Smooth muscle cell of the pulmonary artery (primary cell): ENCODE measurements around the gene MTOR. TPM values are rescaled to one million over a fixed set of nuclear protein-coding genes. Genes with fewer than 3 reads are reported as not detected.

Experiments used
- total RNA-seq: library from RNA; depleted of rRNA; stranded (reverse); fragments of >200 nt; gene quantifications from 2 replicates; pipeline ENCODE4 v1.2.3, GENCODE V29; 2014

The MTOR gene
- 36.8 and 53.6 TPM in 2 replicates for total RNA-seq

DNA sequence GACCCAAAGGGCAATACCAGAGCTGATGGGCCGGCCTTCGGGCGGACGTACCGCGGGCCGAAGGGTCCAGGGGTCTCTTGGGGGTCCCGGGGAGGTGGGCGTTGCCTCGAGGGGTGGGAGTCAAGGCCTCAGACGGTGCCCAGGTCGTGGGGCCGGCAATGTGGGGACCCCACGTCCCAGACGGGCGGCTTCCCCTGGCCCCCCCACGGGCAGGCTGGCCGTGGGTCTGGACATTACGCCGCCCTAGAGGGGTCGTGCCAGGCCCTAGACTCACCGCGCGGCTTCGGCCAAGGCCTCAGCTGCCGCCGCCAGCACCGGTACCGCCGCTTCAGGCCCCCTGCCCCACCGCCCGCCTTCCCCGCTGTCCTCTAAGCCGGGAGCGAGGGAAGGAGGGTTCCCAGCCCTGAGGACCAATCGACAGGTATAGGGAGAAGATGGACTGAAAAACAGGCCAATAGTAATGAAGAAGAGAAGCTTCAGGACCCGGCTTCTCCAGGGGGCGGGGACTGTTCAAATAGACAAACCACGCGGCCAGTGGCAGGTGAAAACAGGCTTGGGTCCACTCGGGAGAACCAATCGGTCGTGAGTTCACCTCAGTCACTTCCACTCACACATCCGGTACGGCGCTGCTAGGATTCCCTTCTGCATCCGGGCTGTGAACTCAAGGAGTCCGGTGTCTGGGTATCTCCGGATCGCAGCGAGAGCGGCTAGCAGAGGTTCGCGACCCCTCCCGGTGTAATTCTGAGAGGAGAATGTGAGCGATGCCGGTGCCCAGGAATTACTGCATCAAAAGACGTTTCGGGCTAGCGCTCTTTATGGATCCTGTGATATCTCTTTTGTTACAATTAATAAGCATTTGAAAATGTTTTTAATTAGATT lies at the start of gene MTOR:
Gene MTOR, minus strand, starts transcription at position 381 of the 879 bp plus-strand sequence. CDS start 3,142 bp downstream, outside the sequence.

DNA sequence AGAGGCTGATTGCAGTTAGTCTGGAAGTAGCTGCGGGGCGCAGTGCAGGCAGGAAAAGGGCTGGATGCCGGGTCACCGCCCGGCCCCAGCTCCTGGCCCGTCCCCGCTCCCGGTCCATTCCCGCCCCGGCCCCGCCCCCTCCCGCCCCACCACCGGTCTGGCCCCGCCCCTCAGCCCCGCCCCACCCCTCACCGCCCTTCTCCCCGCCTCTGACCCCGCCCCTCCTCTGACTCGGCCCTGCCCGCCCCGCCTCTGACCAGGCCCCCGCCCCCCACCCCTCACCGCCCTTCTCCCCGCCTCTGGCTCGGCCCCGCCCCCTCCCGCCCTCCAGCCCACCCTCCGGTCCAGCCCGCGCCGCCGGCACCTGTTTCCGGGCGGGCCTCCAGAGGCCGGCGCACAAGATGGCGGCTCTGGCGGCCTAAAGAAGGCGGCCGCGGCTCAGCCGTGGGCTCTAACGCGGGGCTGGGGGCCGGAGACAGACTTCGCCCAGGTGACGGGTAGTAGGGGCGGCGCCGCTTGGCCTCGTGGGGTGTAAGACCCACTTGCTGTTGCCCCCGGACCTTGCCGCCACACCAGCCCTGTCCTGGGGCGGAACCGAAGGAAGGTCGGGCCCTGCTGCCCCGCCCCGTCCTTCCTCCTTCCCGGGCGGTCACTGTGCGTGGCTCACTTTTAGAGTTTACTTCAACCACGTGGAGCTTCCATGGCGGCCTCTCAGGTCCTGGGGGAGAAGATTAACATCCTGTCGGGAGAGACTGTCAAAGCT lies 10.7 kb upstream of the MTOR start, which contains the start of gene UBIAD1:
Gene UBIAD1, plus strand, starts transcription at position 367 of the 763 bp plus-strand sequence. Its CDS starts 334 bp downstream, at position 701.

DNA sequence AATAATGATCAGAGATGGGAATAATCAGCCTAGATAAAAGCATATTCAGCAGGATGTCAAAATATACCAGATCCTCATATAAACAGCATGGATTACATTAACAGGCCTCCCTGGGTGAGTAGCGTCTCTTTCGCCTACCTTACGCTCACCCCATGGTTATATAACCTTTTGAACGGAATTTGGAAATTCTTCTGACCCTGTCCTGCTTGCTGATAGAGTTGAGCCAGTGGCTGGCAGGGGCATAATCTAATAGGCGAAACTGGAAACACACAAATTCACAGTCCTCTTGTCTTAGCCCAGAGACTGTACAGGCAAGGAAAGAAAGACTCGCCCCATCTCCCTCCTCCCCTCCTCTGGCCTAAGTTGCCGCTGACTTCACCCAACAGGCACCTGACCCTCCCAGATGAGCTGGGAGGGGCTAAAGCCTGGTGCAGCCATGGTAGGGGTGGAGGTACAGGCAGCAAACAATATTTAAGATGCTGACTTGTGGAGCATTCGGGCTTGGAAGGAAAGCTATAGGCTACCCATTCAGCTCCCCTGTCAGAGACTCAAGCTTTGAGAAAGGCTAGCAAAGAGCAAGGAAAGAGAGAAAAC lies 73.4 kb downstream of the MTOR start, which contains the start of gene ANGPTL7:
Gene ANGPTL7, plus strand, starts transcription at position 498 of the 594 bp plus-strand sequence. CDS start 225 bp downstream, outside the sequence.

DNA sequence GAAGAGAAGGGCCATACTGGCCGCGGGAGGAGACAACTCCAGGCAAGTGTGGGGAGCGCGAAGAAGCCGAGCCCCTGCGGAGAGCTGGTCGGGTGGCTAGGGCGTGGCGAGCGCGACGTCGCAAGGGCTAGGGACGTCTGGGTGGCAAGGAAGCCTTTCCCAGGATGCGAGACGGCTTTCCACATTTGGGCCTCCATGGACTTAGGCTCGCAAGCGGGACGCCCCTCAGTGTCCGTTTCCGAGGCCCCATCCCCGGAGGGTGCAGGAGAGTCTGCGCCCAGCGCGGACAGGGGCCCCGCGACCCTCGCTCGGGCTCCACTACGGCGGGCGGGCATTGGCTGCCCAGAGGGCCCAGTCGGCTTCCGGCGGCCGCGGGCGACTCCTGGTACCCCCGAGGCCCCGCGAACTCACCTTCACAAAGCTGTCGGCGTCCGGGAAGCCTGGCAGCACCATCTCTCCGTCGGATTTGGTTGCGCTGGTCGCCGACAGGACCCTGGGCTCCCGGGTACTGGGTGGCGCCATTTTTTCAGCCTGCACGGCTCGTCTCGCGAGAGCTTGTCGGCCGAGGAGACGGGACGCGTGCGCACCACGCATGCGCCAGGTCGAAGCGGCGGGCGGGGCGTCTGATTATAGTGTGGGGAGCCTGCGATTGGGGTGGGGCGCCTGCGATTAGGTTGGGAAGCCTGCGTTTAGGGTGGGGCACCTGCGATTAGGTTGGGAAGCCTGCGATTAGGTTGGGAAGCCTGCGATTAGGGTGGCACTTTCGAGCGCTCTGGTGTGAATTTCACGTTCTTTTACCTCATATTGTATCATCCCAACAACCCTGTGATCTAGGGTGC lies 162.8 kb downstream of the MTOR start, which contains the start of gene EXOSC10:
Gene EXOSC10, minus strand, starts transcription at position 560 of the 839 bp plus-strand sequence. Its CDS starts 38 bp downstream, at position 522.

DNA sequence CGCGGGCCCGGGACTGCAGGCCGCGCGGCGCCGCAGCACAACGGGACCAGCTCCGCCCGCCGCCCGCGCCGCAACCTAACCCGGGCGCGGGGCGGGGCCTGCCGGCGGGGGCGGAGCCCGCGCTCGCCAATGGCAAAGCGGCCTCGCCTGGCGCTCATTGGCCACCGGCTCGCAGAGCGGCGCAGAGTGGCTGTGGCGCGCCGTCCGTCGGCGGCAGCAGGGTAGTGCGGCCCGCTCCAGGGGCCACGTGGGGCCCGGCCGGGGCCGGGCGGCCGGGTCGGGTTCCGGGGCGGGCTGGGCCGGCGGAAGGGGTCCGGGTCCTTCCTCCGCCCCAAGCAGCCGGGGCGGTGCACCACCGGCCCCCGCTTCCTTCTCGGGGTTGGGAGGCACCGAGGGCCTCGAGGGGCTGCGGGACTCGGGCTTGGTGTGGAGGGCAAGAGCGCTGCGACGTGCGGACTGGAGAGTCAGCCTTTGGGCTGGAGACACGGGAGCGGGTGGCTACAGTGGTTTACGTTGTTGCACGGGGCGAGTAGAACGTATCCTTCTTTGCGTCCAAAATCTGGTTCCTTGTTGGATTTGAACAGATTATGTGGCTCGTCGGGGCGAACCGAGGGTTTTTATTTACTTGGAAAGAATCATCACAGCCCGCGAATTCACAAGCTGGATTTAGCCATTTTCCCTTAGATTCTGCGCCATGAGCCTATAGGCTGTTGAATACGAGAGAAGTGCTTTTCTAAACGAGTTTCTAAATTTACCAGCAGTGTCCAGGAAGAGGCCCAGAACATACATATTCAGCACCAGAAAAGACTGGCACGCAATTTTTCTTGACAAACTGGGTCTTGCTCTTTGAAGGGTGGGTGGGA lies 202.2 kb downstream of the MTOR start, which contains the start of gene SRM:
Gene SRM, minus strand, starts transcription at position 51 of the 863 bp plus-strand sequence. CDS start 75 bp downstream, outside the sequence.

Other genes starting within 250 kb of the MTOR start
- gene TARDBP, start 249.9 kb downstream of the MTOR start, total RNA-seq = 53.5 and 78.4 TPM in 2 replicates
- not detected in 2 replicates for gene MASP2, start 215.3 kb downstream of the MTOR start, total RNA-seq
- 37.7 and 57.2 TPM in 2 replicates for gene SRM, start 202.5 kb downstream of the MTOR start, total RNA-seq
- gene EXOSC10, start 162.7 kb downstream of the MTOR start, total RNA-seq = 32.3 and 40.5 TPM in 2 replicates
- gene ANGPTL7, start 73.2 kb downstream of the MTOR start, total RNA-seq = not detected in 2 replicates
- 8.1 and 8.6 TPM in 2 replicates for gene UBIAD1, start 10.6 kb upstream of the MTOR start, total RNA-seq
- gene DISP3, start 216.6 kb upstream of the MTOR start, total RNA-seq = not detected in 2 replicates